NCI-H526 (cell line): ENCODE results near the gene XPO5.
"Not testable (repeated sequence)": the region's sequence is repeated elsewhere in the genome, so short reads cannot be mapped to it uniquely, and the experiment has no call there.

Experiments
- DNase-seq, 2 experiments: peaks; one replicate each; lab custom pipeline; 2025; lab: John Stamatoyannopoulos, UW

Gene XPO5

DNA sequence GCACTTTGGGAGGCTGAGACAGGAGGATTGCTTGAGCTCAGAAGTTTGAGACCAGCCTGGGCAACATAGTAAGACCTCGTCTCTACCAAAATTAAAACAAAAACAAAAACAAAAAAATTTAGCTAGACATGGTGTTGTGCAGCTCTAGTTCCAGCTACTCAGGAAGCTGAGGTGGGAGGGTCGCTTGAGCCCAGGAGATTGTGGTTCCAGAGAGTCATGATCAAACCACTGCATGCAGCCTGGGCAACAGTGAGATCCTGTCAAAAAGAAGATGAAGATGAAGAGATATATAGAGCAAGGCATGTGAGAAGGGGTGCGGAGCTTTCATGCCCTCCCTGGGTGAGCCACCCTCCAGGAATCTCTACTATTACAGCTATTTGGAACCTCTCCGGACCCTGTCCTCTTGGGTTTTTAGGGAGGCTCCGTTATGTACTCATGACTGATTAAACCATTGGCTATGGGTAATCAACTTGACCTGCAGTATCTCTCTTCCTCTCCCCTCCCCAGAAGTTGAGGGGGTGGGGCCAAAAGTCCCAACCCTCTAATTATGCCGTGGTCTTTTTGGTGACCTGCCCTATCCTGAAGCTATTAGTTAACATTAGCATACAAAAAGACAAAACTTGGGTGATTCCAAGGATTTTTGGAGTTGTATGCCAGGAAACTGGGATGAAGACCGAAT lies 9.2 kb upstream of the XPO5 start:
- no peak for DNase-seq

GRCh38 chr6:43582911-43583310 lies 7.1 kb upstream of the XPO5 start:
- no peak for DNase-seq

- DNase-seq, result peak in 1 of 2 experiments; percentile 4
These were observed 3.3 kb upstream of the XPO5 start for GRCh38 chr6:43579171-43579570.

- DNase-seq, result no peak
These were observed 2.9 kb upstream of the XPO5 start for GRCh38 chr6:43578748-43579147.

DNA sequence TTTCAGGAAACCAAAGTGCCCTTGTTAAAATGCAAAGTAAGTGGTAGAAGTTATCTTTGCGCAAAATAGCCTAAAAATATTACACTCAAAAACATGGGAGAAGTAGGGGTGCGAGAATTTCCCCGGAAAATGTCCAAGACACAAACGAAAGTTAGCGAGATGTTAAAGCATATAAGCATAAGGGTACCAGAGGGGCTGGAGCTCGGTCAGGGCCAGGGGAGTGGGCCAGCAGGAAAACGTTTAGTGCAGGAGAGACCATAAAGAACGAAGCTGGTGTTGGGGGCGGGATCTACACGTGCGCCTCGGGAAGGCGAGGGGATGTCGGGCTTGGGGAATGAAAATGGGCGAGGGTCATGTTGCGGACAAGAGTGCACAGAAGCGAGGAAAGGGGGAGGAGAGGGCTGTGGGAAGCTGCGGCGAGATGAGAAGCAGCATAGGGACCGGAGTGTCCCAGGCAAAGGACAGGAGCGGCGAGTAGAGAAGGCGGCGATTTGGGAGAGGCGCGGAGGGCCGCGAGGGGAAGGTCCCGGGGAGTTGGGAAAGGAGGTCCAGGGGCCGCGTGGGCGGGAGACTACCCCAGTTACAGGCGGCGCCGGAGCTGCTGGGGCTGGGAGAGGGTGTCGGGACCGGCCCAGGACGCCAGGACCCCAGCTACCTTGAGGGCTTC lies 600 bp downstream of the XPO5 start:
- DNase-seq, result peak; percentile 61 to 75

DNA sequence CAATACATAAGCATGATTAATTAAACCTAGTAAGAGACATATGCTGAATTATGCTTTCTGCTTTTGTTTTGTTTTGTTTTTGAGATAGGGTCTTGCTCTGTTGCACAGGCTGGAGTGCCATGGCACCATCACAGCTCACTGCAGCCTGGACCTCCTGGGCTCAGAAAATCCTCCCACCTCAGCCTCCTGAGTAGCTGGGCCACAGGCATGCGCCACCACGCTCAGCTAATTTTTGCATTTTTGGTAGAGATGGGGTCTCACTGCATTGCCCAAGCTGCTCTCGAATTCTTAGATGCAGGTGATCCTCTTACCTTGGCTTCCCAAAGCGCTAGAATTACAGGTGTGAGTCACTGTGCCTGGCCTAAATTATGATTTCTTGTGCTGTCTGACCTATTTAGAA lies 3.8 kb downstream of the XPO5 start:
- DNase-seq, result no peak

- no peak for DNase-seq
These were observed 4.9 kb downstream of the XPO5 start for GRCh38 chr6:43570876-43571441.

DNA sequence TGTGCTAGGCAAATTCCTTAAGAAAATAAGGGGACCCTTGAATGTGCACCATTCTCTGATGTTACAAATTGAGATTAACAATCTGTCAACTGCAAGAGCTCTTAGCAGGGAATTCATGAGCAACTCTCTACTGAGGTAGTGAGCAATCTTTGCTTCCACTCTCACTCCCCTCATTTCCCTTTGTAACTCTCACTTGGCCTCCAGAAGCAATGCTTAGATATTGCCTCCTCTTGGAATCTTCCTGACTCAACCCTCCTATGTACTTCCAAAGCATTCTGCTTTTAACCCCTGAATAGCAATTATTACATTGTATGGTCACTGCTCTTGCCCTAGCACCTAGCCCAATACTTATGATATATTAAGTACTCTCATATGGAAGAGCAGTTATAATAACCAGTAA lies 16.5 kb downstream of the XPO5 start:
- no peak for DNase-seq

GRCh38 chr6:43557620-43558019 lies 18.2 kb downstream of the XPO5 start:
- DNase-seq, result not testable (repeated sequence)

DNA sequence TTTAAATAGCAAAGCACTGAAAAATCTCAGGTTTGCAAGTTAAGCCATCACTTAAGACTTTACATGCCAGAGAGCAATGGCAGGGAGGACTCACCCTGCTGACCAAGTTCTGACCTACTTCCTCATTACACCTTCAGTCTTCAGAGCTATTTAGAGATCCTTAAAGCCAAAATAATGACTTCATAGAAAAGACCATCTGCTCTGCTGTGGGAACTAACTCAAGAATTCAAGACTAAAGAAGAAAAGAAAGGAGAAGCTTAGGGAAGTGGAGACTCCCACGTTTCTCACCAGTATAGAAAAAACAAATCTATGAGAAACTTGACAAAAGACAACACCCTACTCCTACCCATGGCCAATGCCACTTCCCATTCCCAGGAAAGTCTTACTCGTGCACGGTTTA lies 28.6 kb downstream of the XPO5 start:
- no peak for DNase-seq

- no peak for DNase-seq
These were observed 31.4 kb downstream of the XPO5 start for GRCh38 chr6:43544461-43544860.

DNA sequence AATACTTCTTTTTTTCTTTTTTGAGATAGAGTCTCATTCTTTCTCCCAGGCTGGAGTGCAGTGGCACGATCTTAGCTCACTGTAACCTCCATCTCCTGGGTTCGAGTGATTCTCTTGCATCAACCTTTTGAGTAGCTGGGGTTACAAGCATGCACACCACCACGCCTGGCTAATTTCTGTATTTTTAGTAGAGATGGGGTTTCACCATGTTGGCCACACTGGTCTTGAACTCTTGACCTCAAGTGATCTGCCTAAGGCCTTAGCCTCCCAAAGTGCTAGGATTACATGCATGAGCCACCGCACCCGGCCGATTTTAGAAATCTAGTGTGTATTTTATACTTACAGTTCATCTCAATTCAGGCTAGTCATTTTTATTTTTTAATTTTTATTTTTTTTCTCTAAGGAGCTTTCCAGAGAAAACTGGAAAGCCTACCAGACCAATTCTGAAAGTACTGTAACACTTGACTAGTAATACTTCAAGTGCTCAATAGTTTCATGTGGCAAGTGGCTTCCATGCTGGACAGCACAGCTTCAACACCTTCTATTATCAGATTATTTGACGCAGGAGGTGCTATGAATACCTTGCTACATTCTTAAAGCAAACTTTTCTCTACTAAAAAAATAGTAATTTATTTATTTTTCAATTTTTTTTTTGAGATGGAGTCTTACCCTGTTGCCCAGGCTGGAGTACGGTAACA lies 33.9 kb downstream of the XPO5 start:
- no peak for DNase-seq

DNA sequence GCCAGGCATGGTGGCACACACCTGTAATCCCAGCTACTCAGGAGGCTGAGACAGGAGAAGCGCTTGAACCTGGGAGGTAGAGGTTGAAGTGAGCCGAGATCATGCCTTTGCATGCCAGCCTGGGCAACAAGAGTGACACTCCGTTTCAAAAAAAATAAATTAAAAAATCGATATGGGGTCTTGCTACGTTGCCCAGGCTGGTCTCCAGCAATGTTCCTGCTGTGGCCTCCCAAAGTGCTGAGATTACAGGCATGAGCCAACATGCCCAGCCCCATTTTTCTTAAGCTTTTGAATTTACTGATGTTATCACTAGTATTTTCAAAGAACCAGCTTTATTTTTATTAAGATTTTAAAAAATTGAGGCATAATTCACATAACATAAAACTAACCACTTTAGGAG lies 35.3 kb downstream of the XPO5 start:
- DNase-seq, result no peak

GRCh38 chr6:43539409-43539808 lies 36.4 kb downstream of the XPO5 start:
- DNase-seq, result not testable (repeated sequence)

- not testable (repeated sequence) for DNase-seq
These were observed 36.9 kb downstream of the XPO5 start for GRCh38 chr6:43538986-43539385.

DNA sequence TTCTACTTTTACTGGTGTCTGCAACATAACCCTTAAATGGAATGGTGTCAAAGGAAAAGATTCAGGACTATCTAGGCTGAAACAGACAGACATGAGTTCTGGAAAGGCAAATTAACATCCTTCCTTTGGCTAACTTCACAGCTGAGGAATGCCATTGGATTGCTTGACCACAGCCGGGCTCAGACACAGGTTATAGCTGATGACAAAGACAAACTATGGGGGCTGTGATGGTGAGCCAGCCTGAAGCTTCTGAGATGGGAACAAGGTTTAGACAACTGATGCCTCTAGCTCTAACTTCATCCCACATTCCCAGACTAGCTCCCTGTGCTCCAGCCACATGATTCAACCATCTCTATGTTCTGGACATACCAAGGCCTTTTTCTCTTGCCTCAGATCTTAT lies 43.6 kb downstream of the XPO5 start:
- DNase-seq, result no peak

DNA sequence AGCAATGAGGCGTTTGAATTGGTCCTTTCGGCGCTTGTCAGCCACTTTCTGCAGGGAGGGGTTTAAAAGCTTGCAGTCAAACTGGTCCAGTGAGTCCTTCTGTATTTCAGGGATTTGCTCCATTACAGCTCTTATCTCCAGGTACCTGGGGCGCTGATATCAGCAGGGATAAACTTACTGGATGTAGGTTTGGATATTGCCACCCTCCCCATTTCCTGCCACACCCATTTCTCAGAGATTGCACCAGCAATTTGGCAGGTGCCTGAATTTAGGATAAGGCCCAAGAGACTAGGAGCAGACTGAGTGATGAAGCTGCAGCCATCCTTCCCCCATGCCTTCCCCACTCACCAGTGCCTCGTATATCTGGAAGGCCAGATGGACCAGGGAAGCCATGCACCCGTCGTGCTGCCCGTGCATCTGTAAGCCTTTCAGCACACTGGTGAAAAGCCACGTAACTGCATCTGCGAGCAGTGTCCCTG lies 51.3 kb downstream of the XPO5 start:
- no peak for DNase-seq

DNA sequence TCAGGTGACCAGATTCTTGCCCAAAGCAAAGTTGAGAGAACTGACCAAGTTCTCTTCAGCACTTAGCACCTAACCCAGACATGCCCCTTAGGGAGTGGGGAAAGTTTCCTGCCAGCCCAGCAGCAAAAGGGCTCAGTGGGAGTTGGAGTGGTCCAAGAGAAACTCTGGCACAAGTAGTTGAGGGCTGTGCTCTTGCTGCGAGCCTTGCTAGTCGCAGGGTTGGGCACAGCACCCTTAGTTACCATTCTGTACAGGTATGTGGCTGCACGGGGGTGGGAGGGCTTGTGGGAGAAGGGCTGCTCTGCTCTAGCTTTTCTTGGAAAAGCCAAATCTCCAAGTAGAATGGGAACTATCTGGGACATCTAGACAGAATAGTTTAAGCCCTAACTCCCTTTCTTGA lies 52.6 kb downstream of the XPO5 start:
- no peak for DNase-seq

- DNase-seq, result no peak
These were observed 53.1 kb downstream of the XPO5 start for GRCh38 chr6:43522547-43523261.

DNA sequence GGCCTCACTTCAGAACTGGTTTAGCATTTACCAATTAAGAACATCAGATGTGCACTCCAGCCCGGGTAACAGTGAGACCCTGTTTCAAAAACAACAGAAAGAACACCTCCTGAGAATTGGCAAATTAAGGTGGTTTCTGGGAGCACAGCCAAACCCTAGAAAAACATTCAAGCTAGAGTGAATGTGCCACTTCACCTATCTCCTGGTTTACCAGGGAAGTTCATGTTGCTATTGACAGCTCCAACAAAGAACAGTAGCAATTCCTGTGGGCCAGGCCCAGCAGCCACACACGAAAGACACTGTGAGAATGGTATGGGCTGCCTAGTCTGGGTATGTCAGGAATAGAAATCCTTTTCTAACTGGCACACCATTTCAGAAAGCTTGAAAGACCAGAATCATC lies 54.0 kb downstream of the XPO5 start:
- DNase-seq, result no peak

DNA sequence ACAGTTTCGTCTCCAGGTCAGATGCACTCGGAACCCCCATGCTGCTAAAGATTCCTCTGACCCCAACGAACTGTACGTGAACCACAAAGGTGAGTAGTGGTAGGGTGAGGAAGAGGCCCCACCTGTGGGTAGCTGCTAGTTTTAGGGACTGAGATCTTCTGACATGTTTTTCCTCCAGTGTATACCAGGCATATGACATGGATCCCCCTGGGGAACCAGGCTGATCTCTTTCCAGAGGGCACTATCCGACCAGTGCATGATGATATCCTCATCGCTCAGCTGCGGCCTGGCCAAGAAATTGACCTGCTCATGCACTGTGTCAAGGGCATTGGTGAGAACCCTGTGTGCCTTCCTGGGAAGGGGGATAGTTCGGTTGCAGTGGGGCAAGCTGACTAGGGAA lies 55.7 kb downstream of the XPO5 start:
- no peak for DNase-seq
